AG10803 (cell line): ENCODE results near the gene ASS1.
A peak's percentile ranks its signal among the peaks of the same experiment; 100 is the strongest.

Source experiments
- DNase-seq: peaks from one replicate; pipeline ENCODE4 v3.0.0; 2010; ENCODE audit warnings: low read depth
- H3K4me3 ChIP-seq: 2 replicates; pipeline ENCODE4 v1.5.1; 2011; ENCODE audit warnings: mild to moderate bottlenecking, low read length, control low read depth
- CTCF ChIP-seq: conservative IDR thresholded peaks from 2 replicates; pipeline ENCODE4 v1.5.1; 2011; ENCODE audit warnings: mild to moderate bottlenecking, low read length, control low read depth, inconsistent platforms

ASS1 gene

GRCh38 chr9:130450344-130451003 lies 5.7 kb downstream of the ASS1 start:
- H3K4me3 ChIP-seq = no peak overlapping the region
- TF ChIP-seq CTCF = no peak
- no peak for DNase-seq

DNA sequence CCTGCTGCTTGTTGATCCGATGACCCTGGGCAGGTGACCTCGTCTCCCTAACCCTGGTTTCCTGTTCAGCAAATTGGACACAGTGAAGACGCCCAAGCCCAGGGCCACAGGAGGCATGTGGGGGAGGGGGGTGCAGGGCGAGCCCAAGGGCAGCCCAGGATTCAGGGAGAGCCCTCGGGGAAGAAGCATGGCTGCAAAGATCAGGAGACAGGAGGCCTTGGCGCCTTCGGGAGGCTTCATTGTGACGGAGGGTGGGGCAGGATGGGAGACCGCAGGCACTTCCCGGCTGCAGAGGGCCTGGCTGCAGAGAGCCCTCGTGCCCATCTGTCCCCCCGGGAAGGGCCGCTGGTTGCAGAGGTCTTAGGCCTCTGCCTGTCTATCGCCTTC lies 6.2 kb downstream of the ASS1 start:
- no peak for DNase-seq
- H3K4me3 ChIP-seq = no peak overlapping the region
- no peak for TF ChIP-seq CTCF

- TF ChIP-seq CTCF = peak; percentile 61
- H3K4me3 ChIP-seq = no peak overlapping the region
- DNase-seq = peak; percentile 95
Measured at GRCh38 chr9:130451509-130452388, 7.0 kb downstream of the ASS1 start.

DNA sequence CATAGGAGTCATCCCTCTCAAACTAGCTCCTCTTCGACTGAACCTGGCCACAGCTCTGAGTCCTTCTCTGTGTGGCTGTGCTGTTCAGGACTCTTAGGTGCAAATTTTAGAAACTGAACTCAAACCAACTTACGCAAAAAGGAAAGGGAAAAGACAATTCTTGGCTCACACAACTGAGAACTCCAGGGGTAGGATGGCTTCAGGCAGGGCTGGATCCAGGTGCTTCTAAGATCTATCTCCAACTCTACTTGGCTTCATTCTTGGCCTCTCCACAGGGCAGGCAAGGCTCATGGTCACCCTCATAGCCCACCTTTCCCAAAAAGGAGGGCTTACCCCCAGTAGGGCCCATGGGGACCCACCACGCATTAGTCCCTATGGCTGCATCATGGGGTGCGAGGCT lies 8.1 kb downstream of the ASS1 start:
- TF ChIP-seq CTCF = no peak
- H3K4me3 ChIP-seq = no peak overlapping the region
- no peak for DNase-seq

GRCh38 chr9:130453487-130453886 lies 8.7 kb downstream of the ASS1 start:
- no peak for DNase-seq
- TF ChIP-seq CTCF = no peak
- H3K4me3 ChIP-seq = no peak overlapping the region

DNA sequence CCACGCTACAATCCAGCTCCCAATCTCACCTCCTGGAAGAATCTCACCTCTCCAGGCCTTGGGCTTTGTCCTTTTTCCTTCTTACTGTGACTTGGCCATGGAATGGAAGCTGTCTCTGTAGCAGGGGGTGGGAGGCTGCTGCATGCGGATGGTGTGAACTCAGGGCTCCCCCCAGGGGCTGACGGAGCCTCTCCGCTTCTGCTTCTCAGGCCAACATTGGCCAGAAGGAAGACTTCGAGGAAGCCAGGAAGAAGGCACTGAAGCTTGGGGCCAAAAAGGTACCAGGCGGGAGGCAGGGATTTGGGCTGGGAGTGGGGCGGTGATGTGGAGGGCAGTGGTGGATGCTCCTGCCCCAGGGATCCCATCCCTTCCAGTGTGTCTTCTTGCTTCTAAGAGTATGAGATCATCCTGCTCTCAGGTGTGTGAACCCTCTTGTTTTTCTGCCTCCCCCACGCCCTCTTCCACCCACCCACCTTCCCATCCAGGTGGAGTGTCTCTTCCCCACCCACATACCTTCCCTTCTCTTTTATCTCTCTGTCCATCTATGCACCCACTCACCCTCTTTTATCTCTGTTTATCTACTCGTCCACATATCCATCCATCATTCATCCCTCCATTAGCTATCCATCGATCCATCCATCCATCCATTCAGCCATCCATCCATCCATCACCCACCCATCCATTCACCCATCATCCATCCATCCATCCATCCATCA lies 9.5 kb downstream of the ASS1 start:
- no peak for DNase-seq
- no peak overlapping the region for H3K4me3 ChIP-seq
- TF ChIP-seq CTCF = no peak
